ENCODE results near the gene RAD51B.

DNA sequence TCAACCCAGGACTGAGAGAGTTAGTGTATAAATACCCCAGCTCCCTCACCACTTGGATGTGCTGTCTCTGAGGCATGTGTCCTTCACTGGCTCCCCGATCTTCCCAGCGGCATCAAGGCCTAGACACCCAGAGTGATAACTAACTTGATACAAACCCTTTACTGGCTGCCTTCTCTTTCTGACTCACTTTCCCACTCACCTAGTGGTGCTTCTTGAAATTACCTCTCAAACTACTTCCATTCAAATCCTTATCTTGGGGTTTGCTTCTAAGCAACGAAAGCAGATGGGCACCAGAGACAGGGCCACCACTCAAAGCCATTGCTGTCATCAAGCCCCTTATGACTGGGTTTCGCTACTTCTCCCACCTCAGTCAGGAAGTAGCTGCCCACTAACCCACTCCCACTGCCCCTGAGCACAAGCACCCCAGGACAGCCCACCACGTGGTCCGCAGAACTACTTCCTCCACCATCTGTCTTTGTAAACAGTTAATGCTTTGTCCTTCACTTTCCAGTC lies 956.1 kb downstream of the RAD51B start:
- TF ChIP-seq, protein P1, sequence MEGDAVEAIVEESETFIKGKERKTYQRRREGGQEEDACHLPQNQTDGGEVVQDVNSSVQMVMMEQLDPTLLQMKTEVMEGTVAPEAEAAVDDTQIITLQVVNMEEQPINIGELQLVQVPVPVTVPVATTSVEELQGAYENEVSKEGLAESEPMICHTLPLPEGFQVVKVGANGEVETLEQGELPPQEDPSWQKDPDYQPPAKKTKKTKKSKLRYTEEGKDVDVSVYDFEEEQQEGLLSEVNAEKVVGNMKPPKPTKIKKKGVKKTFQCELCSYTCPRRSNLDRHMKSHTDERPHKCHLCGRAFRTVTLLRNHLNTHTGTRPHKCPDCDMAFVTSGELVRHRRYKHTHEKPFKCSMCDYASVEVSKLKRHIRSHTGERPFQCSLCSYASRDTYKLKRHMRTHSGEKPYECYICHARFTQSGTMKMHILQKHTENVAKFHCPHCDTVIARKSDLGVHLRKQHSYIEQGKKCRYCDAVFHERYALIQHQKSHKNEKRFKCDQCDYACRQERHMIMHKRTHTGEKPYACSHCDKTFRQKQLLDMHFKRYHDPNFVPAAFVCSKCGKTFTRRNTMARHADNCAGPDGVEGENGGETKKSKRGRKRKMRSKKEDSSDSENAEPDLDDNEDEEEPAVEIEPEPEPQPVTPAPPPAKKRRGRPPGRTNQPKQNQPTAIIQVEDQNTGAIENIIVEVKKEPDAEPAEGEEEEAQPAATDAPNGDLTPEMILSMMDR (IDR thresholded peaks at IDR 0.05; ENCODE audit: poor library complexity), result no peak
- no peak for TF ChIP-seq EZH2phosphoT487 (IDR thresholded peaks at IDR 0.05; ENCODE audit: low read depth, severe bottlenecking, unreplicated experiment)

All from hepatocyte (in vitro differentiated cells).